Measurements from ENCODE around the gene SEPTIN3. TPM values are rescaled to one million over a fixed set of nuclear protein-coding genes. Genes with fewer than 3 reads are reported as not detected.

The SEPTIN3 gene
- total and polyA plus RNA-seq, 10 of the 15 experiments (the other 5 are each of a cell fraction or from before 2014, with no cell fraction given), result 0.05 to 3.1 (median 0.87) TPM

GRCh38 chr22:41933411-41934177 is 35.6 kb upstream of the SEPTIN3 start:
- FAIRE-seq (no peak), ATAC-seq (no peak), DNase-seq (ENCODE audit: low read depth, low spot score) (no peak)
- H3K27me3 ChIP-seq (replicated peaks in 1 of 2; ENCODE audit: control insufficient read depth in 2 of 2, insufficient read depth in 2 of 2, low read length in 1 of 2), result no peaks in the 10 kb centered on the region
- ChIA-PET SMC1A (ENCODE audit: uncharacterized antibody, unreplicated experiment) (interaction anchor here (1.1 to 11.9 kb wide), 5 partner anchors 9 to 71 kb away, joined by 3 to 321 read pairs (median 13); partner anchors contain the start of genes CENPM and TNFRSF13C), RAD21 (ENCODE audit: unreplicated experiment) (interaction anchor here (8.6 kb wide), 1 partner anchor 9 kb away, joined by 408 read pairs; the partner anchor contains the start of gene TNFRSF13C), CTCF (interaction anchor here (0.8 to 8.3 kb wide), 4 partner anchors 9 to 237 kb away, joined by 3 to 234 read pairs (median 5); partner anchors contain the start of gene TNFRSF13C), POLR2A (interaction anchor here (0.5 to 12.6 kb wide), 3 partner anchors 12 to 81 kb away, joined by 11 to 599 read pairs (median 145); partner anchors contain the start of genes CENPM, SHISA8, SMIM45 and TNFRSF13C)
- 48% methylated on average over 16 of the region's 16 CpGs for WGBS (ENCODE audit: insufficient coverage, insufficient replicate concordance, low lambda C conversion rate, missing lambda C conversion rate)
- in situ Hi-C loops (cut with MboI) (no loop called here), intact Hi-C loops (cut with micrococcal nuclease; ENCODE audit: unreplicated experiment) (no loop called here)
- H2AFZ ChIP-seq (ENCODE audit: control insufficient read depth, low read depth, low read length), result peak overlapping the region; percentile 20; the same call in 1 of the 2 replicates
- H3K9me3 ChIP-seq (replicated peaks; ENCODE audit: control insufficient read depth, insufficient read depth, low read length), result no peaks in the 10 kb centered on the region
- peaks cover 10% of the 10 kb centered on the region for H3K79me2 ChIP-seq (ENCODE audit: control insufficient read depth, insufficient read depth, low read length)
- H3K4me1 ChIP-seq (ENCODE audit: control insufficient read depth, insufficient read depth, low read length), result peaks cover 81% of the 10 kb centered on the region
- peak overlapping the region; percentile 45; the same call in 1 of the 2 replicates for H3K4me2 ChIP-seq (ENCODE audit: control insufficient read depth, insufficient read depth)
- no peaks in the 10 kb centered on the region for H4K20me1 ChIP-seq (ENCODE audit: control insufficient read depth, insufficient read depth)
- peak overlapping the region; percentile 34 for H3K9ac ChIP-seq (ENCODE audit: control insufficient read depth, insufficient read depth, low read length)
- no TSS peak for BruUV-seq (replicated peaks)
- H3K27ac ChIP-seq (ENCODE audit: control insufficient read depth, insufficient read depth), result peak overlapping the region; percentile 84
- H3K4me3 ChIP-seq, result no peak overlapping the region
- peaks cover 3 to 7% of the 10 kb centered on the region in 2 experiments; a peak in 3 of 4 replicates for H3K36me3 ChIP-seq (ENCODE audit: control insufficient read depth in 2 of 2, insufficient read depth in 2 of 2, low read length in 1 of 2)
- no peak for TF ChIP-seq MTA2 (IDR thresholded peaks at IDR 0.05; ENCODE audit: low read depth)
- no peak for TF ChIP-seq MAX (IDR thresholded peaks at IDR 0.05; ENCODE audit: low read depth, low read length)
- TF ChIP-seq BHLHE40 (IDR thresholded peaks at IDR 0.05; ENCODE audit: borderline replicate concordance in 1 of 2, low read depth in 2 of 2, low read length in 1 of 2), result peak in 1 of 2 experiments; percentile 47; a peak in 1 of 4 replicates
- no peak for TF ChIP-seq RUNX3 (IDR thresholded peaks at IDR 0.05; ENCODE audit: low read length)
- peak; percentile 84 for TF ChIP-seq MEF2B (IDR thresholded peaks at IDR 0.05; ENCODE audit: partially characterized antibody, poor library complexity, severe bottlenecking)
- no peak for TF ChIP-seq ZNF24 (IDR thresholded peaks at IDR 0.05)
- TF ChIP-seq ZNF384 (IDR thresholded peaks at IDR 0.05; ENCODE audit: borderline replicate concordance, low read depth, low read length), result no peak
- TF ChIP-seq ZSCAN29 (IDR thresholded peaks at IDR 0.05), result no peak
- no peak for TF ChIP-seq ZZZ3 (IDR thresholded peaks at IDR 0.05; ENCODE audit: control insufficient read depth, insufficient read length, low read depth)
- 0 out of 2 replicates have a peak, but pooled peaks have one; percentile 25 for TF ChIP-seq MLLT1 (IDR thresholded peaks at IDR 0.05)
- 0 out of 2 replicates have a peak, but pooled peaks have one; percentile 75 for TF ChIP-seq HSF1 (IDR thresholded peaks at IDR 0.05; ENCODE audit: low read depth, low read length)
- TF ChIP-seq YBX1 (IDR thresholded peaks at IDR 0.05), result no peak
- peak; percentile 19; the same call in 1 of the 2 replicates for TF ChIP-seq BACH1 (IDR thresholded peaks at IDR 0.05; ENCODE audit: borderline replicate concordance)
- TF ChIP-seq IKZF1 (conservative IDR thresholded peaks at IDR 0.05), result peak; percentile 33; the same call in 1 of the 2 replicates
- no peak for TF ChIP-seq NFIC (IDR thresholded peaks at IDR 0.05; ENCODE audit: low read depth, low read length)
- peak; percentile 31; the same call in 1 of the 2 replicates for TF ChIP-seq EED (IDR thresholded peaks at IDR 0.05; ENCODE audit: low read depth)

Measured in GM12878 (cell line).